ENCODE measurements around the gene PC. TPM values are rescaled to one million over a fixed set of nuclear protein-coding genes. Genes with fewer than 3 reads are reported as not detected.
A peak's percentile ranks its signal among the peaks of the same experiment; 100 is the strongest.

The PC gene
- total RNA-seq, 1 donor from 2014 or later: 4.7 TPM

DNA sequence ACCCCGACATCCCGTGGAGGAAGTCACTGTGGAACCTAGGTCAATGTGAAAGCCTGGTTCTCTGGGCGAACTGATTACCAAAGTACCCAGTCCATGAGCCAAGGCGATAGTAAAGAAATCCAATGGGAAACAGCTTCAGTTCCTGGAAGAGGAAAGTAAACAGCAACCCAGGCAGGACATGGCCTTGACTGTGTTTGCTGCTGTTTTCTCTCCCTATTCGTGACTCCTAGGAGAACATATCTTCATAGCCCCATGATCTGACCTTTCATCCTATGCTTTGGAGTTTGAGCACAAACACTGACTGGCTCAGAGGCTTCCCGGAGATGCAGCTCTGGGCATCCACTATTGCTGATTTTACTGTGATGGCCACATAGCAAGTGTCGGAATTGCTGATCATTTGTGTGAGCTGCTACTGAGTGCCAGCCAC lies 56.2 kb downstream of the PC start:
- no peak for DNase-seq (ENCODE audit: low read depth)
- H3K4me3 ChIP-seq (ENCODE audit: low read depth, low read length): no peak overlapping the region
- TF ChIP-seq, protein P1, sequence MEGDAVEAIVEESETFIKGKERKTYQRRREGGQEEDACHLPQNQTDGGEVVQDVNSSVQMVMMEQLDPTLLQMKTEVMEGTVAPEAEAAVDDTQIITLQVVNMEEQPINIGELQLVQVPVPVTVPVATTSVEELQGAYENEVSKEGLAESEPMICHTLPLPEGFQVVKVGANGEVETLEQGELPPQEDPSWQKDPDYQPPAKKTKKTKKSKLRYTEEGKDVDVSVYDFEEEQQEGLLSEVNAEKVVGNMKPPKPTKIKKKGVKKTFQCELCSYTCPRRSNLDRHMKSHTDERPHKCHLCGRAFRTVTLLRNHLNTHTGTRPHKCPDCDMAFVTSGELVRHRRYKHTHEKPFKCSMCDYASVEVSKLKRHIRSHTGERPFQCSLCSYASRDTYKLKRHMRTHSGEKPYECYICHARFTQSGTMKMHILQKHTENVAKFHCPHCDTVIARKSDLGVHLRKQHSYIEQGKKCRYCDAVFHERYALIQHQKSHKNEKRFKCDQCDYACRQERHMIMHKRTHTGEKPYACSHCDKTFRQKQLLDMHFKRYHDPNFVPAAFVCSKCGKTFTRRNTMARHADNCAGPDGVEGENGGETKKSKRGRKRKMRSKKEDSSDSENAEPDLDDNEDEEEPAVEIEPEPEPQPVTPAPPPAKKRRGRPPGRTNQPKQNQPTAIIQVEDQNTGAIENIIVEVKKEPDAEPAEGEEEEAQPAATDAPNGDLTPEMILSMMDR (conservative IDR thresholded peaks at IDR 0.05; ENCODE audit: low read depth, low read length): no peak

DNA sequence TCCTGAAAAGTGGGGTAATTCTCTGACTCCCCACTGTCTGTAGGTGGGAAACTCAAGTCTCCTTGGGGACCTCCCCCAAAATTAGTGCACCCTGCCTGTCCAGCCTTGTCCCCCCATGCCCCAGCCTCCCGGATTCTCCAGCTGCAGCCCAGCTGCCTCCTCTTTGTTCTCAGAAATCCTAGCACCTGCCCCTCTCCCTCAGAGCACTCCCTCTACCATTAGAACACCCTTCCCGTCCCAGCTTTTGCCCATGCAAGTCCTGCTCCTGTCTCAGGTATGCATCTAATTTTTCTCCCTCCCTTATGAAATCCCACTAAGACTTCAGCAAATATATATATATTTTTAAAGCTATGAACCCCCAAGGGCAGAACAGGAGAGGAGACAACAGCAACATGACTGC lies 64.0 kb downstream of the PC start:
- no peak for DNase-seq (ENCODE audit: low read depth)
- H3K4me3 ChIP-seq (ENCODE audit: low read depth, low read length): no peak overlapping the region
- TF ChIP-seq, protein P1 (conservative IDR thresholded peaks at IDR 0.05; ENCODE audit: low read depth, low read length): no peak

DNA sequence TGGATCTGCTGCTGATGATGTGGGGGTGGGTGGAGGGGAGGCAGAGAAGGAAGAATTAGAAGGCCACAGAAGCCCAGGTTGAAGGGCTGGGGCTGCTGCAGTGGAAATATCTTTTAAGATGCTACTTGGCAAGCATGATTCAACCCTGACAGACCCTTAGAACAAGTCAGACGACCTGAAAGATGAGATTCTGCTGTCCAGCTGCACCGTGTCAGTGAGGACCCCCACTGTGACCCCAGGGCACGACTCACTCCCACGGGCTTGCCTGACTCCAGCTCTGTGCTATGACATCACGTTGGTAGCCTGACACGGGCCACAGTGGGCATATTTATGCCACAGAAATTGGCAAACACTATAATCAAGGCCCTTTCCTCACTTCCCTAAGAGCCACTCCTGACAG lies 65.3 kb downstream of the PC start:
- no peak for DNase-seq (ENCODE audit: low read depth)
- TF ChIP-seq, protein P1 (conservative IDR thresholded peaks at IDR 0.05; ENCODE audit: low read depth, low read length): no peak
- no peak overlapping the region for H3K4me3 ChIP-seq (ENCODE audit: low read depth, low read length)

DNA sequence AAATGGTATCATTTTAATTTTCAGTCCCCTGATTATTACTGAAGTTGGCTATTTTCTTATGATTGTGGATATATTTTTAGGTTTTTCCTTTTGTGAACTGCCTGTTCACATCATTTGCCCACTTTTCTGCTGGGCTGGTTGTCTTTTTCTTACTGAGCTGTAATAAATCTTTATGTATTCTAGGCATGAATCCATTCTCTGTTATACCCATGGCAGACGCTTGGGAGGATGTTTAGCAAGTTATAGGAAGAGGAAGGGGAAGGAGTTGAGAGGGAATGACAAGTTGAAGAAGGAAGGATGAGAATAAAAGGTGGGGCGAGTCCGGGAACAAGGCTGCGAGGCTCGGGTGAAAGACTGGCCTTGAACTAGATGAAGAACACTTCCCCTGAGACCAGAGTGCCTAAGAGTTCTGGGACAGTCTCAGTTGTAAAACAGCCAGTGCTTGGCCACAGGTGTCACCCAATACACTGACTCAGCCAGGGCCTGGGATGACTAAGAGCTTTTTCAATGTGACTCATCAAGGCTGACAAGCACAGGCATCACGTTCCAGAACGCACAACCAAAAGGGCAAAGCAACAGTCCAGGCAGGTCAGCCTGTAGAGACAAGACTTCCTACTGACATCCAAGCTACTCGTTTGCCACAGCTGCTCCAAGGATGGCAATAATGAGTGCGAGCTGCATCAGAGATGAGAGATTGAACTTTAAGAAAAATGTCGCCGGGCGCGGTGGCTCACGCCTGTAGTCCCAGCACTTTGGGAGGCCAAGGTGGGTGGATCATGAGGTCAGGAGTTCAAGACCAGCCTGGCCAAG lies 66.1 kb downstream of the PC start:
- TF ChIP-seq, protein P1 (conservative IDR thresholded peaks at IDR 0.05; ENCODE audit: low read depth, low read length): peak; percentile 15
- H3K4me3 ChIP-seq (ENCODE audit: low read depth, low read length): no peak overlapping the region
- DNase-seq (ENCODE audit: low read depth): peak; percentile 85

DNA sequence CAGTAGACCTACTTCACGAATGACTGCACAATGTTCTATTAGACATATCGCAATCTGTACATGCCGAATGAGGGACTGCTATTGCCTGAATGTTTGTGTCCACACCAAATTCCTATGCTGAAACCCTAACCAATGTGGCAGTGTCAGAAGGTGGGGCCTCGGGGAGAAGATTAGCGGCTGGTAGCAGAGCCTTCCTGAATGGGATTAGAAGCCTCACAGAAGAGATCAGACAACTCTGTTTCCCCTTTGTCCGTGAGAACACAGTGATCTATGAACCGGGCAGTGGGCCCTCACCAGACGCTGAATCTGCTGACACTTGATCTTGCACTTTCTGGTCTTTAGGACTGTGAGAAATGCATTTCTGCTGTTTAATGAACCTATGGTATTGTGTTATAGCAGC lies 68.2 kb downstream of the PC start:
- no peak for DNase-seq (ENCODE audit: low read depth)
- no peak overlapping the region for H3K4me3 ChIP-seq (ENCODE audit: low read depth, low read length)
- TF ChIP-seq, protein P1 (conservative IDR thresholded peaks at IDR 0.05; ENCODE audit: low read depth, low read length): no peak

DNA sequence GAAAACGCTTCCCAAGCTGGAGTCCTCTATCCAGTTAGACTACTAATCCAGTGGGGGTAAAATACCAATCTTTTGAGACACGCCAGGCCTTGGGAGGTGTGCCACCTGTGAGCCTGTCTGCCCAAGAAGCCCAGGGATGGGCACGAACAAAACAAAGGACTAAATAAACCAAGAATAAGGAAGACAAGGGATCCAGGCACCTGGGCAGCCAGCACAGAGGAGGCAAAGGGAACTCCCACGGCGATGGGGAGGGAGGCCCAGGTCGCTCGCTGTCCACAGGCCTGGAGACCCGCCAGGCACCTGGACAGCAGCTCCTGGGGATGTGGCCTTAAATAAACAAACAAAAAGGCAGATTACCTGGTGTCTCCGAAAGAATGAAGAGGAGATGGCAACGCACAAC lies 69.9 kb downstream of the PC start:
- DNase-seq (ENCODE audit: low read depth): no peak
- no peak overlapping the region for H3K4me3 ChIP-seq (ENCODE audit: low read depth, low read length)
- TF ChIP-seq, protein P1 (conservative IDR thresholded peaks at IDR 0.05; ENCODE audit: low read depth, low read length): no peak

DNA sequence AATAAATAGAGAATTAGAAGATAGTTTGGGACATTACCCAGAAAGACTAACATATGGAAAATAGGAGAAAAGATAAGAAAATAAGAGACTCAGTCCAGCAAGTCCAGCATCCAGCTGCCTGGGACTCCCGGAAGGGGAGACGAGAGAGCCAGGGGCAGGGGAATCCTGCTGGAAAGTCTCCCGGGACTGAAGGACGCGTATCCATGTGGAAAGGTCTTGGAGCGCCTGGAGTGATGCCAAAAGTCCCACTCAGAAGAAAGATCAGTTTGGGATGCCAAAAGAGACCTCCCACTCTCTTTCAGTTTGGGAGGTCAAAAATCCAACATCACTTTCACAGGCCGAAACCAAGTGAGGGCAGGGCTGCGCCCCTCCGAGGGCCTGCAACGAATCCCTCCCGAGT lies 70.7 kb downstream of the PC start:
- no peak for DNase-seq (ENCODE audit: low read depth)
- TF ChIP-seq, protein P1 (conservative IDR thresholded peaks at IDR 0.05; ENCODE audit: low read depth, low read length): no peak
- no peak overlapping the region for H3K4me3 ChIP-seq (ENCODE audit: low read depth, low read length)

Measured in epithelial cell of proximal tubule (primary cell).